ENCODE measurements around the gene WRNIP1.
A peak's percentile ranks its signal among the peaks of the same experiment; 100 is the strongest.

The WRNIP1 gene

DNA sequence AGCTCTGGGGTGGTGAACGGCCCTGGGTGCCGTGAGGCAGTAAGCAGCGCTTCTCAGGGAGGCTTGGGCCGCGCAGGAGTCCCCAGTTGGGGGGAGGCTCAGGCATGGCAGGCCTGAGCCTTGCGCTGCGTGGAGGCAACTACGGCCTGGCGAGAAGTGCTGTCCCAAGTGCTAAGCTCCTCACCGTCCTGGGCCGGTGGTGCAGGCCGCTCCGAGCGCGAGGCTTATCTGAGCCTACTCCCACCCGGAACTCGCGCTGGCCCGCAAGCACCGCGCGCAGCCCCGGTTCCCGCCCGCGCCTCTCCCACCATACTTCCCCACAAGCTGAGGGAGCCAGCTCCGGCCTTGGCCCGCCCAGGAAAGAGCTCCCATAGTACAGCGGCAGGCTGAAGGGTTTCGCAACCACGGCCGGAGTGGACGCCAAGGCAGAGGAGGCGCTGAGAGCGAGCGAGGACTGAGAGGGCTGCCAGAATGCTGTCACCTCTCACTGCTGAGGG is 1.8 kb upstream of the WRNIP1 start:
- no peak for DNase-seq (ENCODE audit: low spot score)

DNA sequence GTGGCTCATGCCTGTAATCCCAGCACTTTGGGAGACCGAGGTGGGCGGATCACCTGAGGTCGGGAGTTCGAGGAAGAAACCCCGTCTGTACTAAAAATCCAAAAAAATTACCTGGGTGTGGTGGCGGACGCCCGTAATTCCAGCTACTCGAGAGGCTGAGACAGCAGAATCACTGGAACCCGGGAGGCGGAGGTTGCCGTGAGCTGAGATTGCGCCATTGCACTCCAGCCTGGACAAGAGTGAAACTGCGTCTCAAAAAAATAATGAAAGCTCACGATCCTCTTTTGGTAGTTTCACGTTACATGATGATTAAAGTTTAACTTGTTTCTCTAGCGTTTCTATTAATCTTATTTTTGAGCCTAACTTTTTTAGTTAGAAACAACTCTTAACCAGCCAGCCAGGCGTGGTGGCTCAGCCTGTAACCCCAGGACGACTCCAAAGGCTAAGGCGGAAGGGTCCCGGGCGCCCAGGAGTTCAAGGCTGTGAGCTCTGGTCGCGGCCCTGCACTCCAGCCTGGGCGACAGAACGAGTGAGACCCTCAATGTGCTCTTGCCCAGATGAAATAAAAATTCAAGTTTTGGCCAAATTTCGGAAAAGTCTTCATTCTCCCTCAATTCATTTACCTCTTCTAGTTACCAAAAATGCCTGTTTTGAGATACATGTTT is 1.2 kb upstream of the WRNIP1 start:
- DNase-seq (ENCODE audit: low spot score), result no peak

DNA sequence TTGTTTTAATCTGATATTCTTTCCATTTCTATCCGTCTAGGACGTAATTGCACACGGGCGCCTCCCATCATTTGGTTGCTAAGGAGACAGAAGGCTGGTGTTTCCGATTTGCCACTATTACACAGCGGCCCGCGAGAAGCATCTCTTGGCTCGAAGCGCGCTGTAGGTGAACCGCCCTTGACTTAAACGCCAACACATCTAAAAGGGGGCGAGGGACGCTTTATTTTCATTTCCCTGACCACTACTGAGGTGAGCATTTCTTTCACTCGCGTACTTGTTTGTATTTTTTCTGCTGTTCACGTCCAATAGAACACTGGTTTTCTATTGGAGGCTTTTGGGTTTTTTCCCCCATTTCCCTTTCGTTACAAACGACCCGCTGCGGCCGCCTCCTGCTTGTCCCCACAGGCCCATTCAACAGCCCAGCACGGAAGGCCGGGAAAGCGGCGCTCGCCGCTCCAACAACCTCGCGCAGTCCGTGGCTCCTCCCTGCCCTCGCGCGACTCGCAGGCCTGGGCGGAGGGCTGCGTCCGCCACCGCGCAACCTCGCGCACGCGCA is 505 bp upstream of the WRNIP1 start:
- no peak for DNase-seq (ENCODE audit: low spot score)

DNA sequence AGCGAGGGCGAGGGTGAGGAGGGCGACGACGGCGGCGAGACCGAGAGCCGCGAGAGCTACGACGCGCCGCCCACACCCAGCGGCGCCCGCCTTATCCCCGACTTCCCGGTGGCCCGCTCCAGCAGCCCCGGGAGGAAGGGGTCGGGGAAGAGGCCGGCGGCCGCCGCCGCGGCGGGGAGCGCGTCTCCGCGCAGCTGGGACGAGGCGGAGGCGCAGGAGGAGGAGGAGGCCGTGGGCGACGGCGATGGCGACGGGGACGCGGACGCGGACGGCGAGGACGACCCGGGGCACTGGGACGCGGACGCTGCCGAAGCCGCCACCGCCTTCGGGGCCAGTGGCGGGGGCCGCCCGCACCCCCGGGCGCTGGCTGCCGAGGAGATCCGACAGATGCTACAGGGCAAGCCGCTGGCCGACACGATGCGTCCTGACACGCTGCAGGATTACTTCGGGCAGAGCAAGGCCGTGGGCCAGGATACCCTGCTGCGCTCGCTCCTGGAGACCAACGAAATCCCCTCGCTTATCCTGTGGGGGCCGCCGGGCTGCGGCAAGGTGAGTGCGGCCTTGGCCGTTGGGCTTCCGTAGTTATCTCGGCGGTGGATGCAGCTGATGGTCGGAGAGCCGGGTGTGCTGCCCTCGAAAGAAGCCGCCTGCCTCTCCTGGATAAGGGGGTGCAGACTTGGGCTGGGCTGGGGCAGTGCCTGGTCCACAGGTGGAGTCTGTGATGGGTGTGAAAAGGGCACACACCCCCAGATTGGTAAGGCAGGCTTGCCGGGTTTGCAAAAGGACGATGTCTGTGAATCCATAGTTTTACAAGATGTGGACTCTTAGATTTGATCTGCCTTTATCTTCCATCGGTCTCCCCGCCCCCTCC is 938 bp downstream of the WRNIP1 start:
- DNase-seq (ENCODE audit: low spot score), result peak; percentile 75

DNA sequence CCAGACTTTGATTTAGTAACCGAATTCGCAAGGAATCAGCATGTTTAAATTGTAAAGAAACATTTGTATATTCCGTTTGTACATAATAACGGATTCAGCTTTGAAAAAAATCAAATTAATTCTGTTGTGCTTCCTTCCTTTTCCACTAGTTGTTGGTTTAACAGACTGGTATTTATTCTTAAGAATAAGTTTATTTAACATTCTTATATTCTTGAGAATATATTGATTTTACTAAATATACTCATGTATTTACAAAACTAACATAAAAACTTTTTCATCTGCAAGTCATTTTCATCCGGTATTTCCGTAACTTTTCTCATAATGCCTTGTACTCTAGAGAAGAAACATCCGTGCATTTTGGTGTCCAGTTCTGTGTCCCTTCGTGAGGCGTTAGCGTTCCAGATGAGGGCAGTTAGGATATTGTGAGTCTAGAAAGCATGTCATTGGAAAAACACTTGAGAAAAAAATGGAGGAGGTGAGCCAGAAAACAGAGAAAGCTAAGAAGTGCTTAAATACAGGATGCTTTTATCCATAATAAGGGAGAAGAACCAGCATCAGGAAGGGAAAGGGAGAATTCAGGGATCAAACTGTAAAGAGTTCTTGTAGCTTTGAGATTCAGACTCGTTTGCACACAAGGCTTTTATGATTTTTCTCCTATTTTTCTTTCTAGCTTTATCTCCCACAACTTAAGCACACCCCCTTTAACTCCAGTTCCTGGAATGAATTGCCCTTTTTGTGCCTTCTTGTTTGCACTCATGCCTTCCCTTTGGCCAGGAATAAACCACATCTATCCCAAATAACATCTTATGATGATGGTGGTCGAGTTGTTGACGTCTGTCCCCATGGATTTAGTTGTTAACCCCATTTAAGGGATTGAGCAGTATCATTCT is 1.8 kb downstream of the WRNIP1 start:
- no peak for DNase-seq (ENCODE audit: low spot score)

DNA sequence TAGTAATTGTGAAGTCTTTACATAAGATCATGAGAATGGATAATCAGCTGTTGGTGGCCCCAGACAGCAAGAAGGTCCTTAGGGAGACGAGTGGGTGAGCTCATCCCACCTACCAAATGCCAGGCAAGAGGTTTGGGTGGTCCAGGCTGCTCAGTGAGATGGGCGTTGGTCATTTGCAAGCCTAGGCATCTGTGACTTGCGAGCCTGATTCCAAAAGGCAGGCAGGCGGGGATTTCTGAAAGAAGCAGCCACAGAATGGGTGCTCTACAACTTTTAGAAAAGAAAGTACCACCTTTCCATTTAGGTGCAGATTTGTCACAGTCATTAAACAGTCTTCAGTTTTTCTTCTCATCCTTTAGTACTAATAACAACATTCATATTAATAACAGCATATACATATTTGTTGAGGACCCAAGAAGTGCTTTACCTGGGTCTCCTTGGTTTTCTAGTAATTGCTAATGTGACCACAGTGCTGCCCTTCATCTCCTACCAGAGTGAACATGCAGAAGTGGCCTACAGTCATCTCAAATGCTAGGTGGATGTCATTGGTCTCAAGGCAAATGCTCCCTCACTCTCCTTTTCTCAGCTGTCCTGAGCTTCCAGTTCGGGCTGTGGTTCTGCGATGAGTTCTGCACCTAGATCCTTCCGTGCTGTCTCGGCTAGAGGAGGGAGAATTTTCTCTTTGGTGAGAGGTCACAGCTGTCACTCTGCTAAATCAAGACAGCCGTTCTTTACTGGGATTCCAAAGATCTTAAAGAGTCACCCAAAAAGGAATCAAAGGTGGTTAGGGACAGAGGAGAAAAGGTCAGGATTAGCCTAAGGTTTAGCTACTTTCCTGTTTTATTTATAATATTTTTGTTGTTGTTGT is 2.7 kb downstream of the WRNIP1 start:
- DNase-seq (ENCODE audit: low spot score), result no peak

DNA sequence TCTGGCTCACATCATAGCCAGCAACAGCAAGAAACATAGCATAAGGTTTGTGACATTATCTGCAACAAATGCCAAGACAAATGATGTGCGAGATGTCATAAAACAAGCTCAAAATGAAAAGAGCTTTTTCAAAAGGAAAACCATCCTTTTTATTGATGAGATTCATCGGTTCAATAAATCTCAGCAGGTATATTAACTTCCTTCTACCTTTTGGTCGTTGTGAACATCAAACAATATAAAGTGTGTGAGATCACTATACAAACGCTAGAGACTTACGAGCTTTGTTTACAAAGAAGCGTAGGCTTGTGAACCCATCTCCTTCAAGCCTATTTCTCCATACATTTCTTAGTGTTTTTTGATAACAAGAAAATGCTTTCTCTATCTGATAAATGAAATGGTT is 3.5 kb downstream of the WRNIP1 start:
- DNase-seq (ENCODE audit: low spot score), result no peak

DNA sequence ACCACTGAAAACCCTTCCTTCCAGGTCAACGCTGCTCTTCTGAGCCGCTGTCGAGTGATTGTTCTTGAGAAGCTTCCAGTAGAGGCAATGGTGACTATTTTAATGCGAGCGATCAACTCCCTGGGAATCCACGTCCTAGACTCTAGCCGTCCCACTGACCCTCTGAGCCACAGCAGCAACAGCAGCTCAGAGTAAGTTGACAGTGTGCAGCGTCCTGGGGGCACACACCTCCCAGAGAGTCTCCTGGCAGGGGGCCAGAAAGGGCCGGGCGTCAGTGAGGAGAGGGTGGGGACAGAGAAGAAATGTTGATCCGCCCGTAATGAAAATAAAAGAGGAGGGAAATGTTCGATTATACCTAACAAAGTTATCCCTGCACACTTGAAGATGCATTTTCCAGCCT is 5.0 kb downstream of the WRNIP1 start:
- DNase-seq (ENCODE audit: low spot score), result no peak

DNA sequence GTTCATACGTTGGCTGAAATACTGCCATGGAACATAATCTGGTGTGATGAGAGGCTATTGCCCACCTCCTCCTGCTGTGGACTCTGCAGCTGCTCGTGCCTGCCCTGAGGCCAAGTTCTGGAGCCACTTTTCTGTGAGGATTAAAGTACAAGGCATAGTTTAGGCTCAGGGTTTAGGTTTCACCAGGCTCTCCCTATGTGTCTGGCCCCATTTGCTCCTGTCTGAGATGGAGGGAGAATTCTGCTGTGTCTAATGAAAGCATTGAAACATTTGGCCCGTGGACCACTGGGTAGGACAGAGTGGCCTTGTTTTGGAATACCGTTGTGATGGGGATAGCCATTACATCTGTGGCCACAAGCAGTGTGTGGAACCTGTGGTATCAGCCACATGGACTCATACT is 5.9 kb downstream of the WRNIP1 start:
- no peak for DNase-seq (ENCODE audit: low spot score)

DNA sequence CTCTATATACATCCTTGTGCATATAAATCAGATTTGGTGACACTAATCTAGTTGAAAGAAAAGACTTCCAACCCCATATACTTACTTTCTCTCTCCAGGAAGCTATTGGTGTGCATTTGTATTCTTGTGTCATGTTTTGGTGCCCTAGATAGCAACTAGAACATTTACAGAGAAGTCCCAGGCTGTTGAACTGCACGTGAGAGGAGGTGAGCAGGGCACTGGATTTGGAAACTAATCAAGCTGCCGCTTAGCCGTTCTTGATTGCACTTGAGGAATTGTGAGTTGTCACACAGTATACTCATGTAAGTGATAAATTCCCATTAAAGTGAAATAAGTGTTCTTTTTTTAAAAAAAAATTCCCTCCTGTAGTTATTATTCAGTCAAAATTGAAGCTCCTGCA is 7.6 kb downstream of the WRNIP1 start:
- DNase-seq (ENCODE audit: low spot score), result no peak

DNA sequence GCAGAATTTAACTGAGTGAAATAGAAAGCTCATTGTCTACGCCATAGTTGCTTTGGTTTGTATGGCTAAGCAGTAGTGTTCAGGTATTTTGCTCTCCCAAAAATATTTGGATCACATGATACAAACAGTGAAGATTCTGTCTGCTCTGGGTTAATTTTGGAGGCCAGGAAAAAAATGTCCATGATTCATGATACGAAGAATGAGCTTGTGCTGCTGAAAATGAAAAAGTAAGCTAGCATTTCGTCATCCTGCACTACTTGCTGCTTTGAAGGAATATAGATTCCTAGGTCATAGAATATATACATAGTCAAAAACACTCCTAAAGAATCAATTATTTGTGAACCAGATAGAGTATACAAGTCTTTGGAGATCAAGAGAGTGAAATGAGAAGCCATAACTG is 8.3 kb downstream of the WRNIP1 start:
- no peak for DNase-seq (ENCODE audit: low spot score)

DNA sequence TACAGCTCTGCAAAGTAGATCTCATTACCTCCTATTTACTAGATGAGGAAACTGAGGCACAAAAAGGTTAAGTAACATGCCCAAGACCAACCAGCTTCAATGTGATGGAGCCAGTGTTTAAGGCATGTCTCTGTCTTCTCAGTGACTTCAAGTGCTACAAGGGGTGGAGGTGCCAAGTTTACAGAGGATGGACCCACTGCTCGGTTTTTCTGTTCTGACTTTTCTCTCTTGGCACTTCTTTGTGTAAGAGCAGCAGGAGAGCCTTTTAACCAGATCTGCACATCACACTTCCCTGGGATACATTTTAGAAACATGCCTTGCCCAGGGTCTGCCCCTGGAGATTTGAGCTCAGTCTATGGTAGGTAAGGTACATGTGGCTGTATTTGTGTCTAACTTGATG is 9.8 kb downstream of the WRNIP1 start:
- DNase-seq (ENCODE audit: low spot score), result no peak

DNA sequence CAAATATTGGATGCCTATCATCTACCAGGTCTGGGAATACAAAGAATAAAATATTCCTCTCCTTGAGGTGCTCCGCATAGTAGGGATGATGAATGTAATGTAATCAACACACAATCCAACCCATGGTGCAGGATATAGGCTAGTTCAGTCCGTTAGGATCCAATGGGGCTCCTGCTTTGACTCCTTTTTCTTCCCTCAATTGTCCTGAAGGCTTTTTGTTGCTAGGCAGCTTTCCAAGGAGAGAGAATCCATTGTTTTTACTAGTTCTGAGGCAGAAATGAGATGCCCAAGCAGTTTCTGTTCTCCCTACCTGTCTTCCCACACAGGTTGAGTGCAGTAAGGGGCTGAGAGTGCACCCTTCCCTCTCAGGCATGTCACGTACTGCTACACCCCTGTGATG is 12.1 kb downstream of the WRNIP1 start:
- DNase-seq (ENCODE audit: low spot score), result no peak

DNA sequence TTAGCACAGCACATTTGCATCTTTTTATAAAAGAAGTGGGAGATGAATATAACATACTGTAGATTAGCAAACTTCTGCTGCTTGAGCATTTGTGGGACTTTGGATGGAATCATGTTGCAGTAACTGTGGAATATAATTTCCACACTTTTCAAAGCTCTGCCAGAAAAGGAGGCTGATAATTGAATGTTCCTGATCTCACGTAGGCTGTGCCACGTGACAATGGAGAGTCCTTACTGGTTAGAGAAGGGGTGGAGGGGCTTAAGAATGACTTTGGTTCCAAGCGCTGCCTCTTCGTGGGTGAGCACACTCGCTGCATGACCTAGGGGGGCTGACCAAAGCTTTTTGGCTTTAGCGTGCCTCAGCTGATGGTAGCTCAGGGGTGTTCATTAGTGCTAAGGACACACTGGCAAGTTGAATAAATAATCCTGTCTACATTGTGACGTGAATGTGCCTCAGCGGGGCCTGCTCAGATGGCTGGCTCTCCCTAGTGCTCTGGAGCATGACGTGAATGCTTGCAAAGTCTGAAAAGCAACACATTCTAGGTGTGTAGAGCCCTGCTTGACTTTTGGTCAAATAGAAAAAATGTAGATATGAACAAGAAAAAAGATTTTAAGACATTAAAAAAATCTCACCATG is 15.0 kb downstream of the WRNIP1 start:
- no peak for DNase-seq (ENCODE audit: low spot score)

DNA sequence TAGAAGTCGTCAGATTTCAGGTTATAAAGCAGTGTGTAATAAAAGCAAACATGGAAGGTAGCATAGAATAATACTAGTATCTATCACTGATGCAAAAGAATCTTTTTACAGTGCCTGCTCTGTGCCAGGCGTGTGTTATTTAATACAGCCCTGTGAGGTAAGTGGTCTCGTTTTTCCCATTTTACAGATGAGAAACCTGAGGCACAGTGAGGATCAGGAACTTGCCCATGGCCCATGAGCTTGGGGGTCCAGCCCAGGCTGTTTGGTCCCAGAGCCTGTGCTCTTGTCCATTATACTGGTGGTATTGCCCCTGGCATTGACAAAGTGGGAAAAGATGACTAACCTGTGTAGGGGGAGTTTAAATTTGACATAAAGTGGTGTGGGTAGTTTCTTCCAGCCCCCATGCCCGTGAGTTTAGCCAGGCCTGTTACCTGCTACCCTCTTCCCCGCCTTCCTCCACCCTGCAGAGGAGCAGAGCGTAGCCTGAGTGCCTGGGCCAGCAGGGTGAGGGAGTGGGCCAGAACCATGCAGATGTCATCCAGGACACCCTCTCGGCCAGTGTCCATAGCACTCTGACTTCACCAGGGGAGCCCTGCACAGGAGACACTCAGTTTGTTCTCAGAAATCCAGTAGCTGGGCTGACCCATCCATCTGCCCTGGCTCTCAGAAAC is 16.6 kb downstream of the WRNIP1 start:
- DNase-seq (ENCODE audit: low spot score), result no peak

DNA sequence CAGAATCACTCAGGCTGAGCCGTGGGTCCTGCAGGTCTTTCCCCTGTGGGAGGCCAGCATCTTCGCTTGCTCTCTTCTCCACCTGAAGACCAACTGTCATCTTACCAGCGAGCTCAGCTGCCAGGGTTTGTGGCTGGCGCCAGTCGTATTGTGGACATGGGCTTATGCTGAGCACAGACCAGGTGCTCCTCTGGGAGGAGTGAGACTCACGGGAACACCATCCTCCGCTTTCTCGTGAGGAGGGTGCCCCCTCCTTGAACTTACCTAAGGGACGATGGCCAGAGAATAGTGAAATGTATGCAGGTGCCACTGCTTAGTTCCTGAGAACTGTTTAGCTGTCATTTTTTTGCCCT is 17.1 kb downstream of the WRNIP1 start:
- no peak for DNase-seq (ENCODE audit: low spot score)

DNA sequence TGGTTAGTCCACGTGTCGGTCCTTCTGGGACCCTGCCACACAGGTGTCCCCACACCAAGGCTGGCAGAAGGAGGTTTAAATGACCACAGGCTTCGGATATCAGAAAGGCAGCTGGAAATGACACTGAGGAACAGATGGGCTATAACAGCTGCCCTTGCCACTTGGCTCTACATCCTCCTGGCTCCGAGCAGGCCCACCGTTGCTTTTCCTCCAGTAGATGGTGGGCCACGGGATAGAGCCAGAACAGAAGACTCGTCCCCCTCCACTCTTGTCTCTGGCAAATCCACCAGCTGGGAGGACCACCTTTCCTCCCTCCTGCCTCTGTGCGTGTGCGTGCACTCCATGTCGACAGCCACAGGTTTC is 17.6 kb downstream of the WRNIP1 start:
- DNase-seq (ENCODE audit: low spot score), result no peak

DNA sequence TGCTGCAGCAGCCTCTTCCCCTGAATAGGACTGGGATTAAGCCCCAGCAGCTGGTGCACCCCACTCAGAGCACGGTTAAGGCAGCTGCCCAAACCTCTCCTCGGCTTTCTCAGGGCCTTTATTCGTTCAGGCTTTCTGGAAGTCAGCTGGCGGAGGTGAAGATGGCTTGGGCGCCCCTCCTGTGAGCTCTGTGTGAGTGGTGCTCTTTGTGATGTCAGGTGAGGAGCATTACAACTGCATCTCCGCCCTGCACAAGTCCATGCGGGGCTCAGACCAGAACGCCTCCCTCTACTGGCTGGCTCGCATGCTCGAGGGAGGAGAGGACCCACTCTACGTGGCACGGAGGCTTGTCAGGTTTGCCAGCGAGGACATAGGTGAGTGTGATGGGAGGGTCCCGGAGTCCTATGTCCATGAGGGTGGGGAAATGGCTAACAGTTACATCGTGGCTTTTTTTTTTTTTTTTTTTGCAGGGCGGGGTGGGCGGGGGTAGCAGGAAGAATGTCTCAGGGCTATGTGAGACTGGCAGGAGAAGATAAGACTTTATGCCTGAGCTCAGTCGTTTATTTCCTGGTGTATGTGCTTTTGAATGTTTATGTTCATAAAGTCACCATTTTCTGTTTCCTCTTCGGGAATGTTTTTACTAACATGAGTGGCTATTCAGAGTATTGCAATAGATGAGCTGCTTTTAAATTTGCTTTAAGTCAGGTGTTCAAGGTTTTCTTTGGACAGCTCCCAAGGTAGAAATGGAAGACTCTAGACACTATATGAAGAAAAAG is 18.2 kb downstream of the WRNIP1 start:
- no peak for DNase-seq (ENCODE audit: low spot score)

DNA sequence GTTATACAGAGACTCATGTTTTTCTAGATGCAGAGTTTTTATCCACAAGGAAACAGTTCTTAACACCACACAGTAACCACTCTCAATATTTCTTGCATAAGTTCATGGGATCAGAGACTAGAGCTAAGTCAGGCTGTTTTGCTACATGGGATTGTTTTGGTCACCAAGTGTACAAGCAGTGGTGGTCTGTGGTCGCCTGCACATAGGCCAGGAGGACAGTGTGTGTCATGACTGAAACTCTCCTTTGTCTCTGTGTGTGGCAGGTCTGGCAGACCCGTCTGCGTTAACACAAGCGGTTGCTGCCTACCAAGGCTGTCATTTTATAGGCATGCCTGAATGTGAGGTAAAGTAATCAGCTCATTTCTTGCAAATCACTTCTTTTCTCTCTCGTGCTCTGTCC is 18.9 kb downstream of the WRNIP1 start:
- DNase-seq (ENCODE audit: low spot score), result no peak

DNA sequence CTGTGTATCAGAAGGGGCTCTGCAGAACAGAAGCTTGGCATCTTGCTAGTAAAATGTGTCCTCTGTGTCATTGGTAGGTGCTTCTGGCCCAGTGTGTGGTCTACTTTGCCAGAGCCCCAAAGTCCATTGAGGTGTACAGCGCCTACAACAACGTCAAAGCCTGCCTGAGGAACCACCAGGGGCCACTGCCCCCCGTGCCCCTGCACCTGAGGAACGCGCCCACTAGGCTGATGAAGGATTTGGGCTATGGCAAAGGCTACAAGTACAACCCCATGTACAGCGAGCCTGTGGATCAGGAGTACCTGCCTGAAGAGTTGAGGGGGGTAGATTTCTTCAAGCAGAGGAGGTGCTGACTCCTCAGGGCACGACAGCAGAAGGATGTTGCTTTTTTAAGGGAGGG is 19.7 kb downstream of the WRNIP1 start:
- no peak for DNase-seq (ENCODE audit: low spot score)
